MCF 10A (cell line): ENCODE measurements around the gene INAFM2. TPM values are rescaled to one million over a fixed set of nuclear protein-coding genes. Genes with fewer than 3 reads are reported as not detected.

Experiments
- BruUV-seq: library from RNA; stranded (reverse); fragments of 400-500 nt; replicated peaks from 2 replicates; lab custom pipeline; 2021; lab: Mats Ljungman, UMichigan
- CTCF ChIA-PET: fragments of 300-600 bp; sonication (Branson Sonifier 250); formaldehyde crosslinking; extraction: SDS; loops from one replicate; lab custom pipeline; 2021; ENCODE audit warnings: antibody characterized with exemption, inconsistent platforms; lab: Yijun Ruan, JAX
- POLR2A ChIA-PET: fragments of 300-600, 350-650 bp; sonication (Branson Sonifier 250); formaldehyde crosslinking; extraction: SDS; loops from one replicate; lab custom pipeline; 2020; ENCODE audit warnings: antibody characterized with exemption, inconsistent platforms; lab: Yijun Ruan, JAX
- DNase-seq: peaks from one replicate; pipeline ENCODE4 v3.0.0-alpha.2; 2018; ENCODE audit not compliant: unreplicated experiment
- H3K27ac Mint-ChIP-seq: one replicate; pipeline ENCODE4 v1.8.0; 2022; ENCODE audit warnings: mild to moderate bottlenecking, low read depth, mixed read lengths; ENCODE audit not compliant: unreplicated experiment
- H3K27me3 Mint-ChIP-seq: one replicate; pipeline ENCODE4 v1.8.0; 2022; ENCODE audit warnings: mixed read lengths; ENCODE audit not compliant: insufficient read depth, unreplicated experiment
- H3K36me3 Mint-ChIP-seq: one replicate; pipeline ENCODE4 v1.8.0; 2022; ENCODE audit warnings: mild to moderate bottlenecking, moderate library complexity, mixed read lengths; ENCODE audit not compliant: insufficient read depth, unreplicated experiment
- H3K4me1 Mint-ChIP-seq: one replicate; pipeline ENCODE4 v1.8.0; 2022; ENCODE audit warnings: mixed read lengths; ENCODE audit not compliant: insufficient read depth, unreplicated experiment
- H3K4me3 Mint-ChIP-seq: one replicate; pipeline ENCODE4 v1.8.0; 2022; ENCODE audit warnings: mild to moderate bottlenecking, moderate library complexity, mixed read lengths; ENCODE audit not compliant: unreplicated experiment
- H3K9me3 Mint-ChIP-seq: one replicate; pipeline ENCODE4 v1.8.0; 2022; ENCODE audit warnings: mixed read lengths; ENCODE audit not compliant: unreplicated experiment
- CTCF ChIP-seq: fragments of 200-600 bp; IDR thresholded peaks from one replicate; pipeline ENCODE4 v1.8.0; 2022; ENCODE audit warnings: antibody characterized with exemption, mild to moderate bottlenecking; ENCODE audit not compliant: unreplicated experiment
- intact Hi-C: fragments of 100-400 bp; cut with micrococcal nuclease; formaldehyde crosslinking; loops from 2 replicates; pipeline ENCODE4 v1.14.1; 2022
- total RNA-seq: library from RNA; stranded (reverse); gene quantifications from 2 replicates; pipeline ENCODE4 v1.2.3, GENCODE V29; 2022

Gene INAFM2
- total RNA-seq, 1 experiment from 2014 or later, result 15.7 TPM

DNA sequence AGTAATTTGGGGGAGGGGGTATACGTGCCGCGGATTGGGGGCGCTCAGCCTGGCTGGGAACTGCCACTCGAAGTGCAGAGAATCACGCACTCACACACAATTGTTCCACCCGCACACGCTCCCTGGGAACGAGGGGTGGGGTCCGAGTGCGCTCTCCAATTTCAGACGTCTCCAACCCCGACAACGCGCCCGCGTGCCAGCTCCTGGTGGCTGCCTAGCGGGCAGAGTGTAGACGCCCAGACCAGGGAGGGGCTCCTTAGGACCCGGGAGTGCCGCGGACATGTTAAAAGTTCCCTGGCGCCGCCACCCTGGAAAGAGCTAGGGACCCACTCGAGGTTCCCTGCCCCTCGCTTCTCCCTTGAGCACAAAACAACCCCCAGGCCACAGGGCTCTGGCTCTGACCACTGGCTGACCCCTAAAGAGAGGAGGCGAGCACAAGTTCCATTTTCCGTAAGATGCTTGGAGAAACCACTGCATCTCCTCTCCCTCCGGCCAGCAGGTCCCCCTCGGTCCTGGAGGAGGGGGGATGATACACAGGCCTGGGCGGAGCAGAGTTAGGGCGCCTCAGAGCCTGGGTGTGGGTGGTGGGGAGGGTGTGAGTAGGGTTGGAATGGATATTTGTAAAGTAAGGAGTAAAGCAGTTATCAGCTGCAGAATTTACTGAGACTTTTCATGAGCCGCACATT, 39.7 kb upstream of the INAFM2 start:
- no peak overlapping the region for H3K27ac Mint-ChIP-seq
- intact Hi-C loops, result no loop called here
- no peaks in the 10 kb centered on the region for H3K4me1 Mint-ChIP-seq
- H3K9me3 Mint-ChIP-seq, result no peaks in the 10 kb centered on the region
- TF ChIP-seq CTCF, result no peak
- no peaks in the 10 kb centered on the region for H3K27me3 Mint-ChIP-seq
- BruUV-seq, result no TSS peak
- H3K4me3 Mint-ChIP-seq, result no peak overlapping the region
- ChIA-PET POLR2A (no interaction called here), CTCF (interaction anchor here (0.7 to 1.8 kb wide), 8 partner anchors 7 to 66 kb away, joined by 3 to 8 read pairs (median 3); no protein-coding TSS in a partner anchor)
- H3K36me3 Mint-ChIP-seq, result no peaks in the 10 kb centered on the region
- no peak for DNase-seq

DNA sequence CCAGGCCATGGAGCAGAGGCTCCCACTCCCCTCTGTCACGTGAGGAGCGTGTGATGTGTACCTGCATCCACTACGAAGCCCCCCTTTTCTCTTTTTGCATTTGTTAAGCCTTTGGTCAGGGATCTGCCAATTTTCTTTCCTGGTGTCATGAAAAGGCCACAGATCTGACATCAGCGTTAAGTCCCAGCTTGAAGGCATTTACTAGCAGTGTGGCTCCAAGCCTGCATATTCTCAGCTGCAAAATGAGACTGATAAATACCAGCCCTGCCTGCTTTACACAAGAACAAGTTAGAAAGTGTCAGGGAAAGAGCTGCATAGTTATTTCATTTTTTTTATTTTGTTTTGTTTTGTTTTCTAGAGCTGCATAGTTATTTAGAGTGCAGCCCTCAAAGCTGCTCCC, 38.3 kb upstream of the INAFM2 start:
- no peak overlapping the region for H3K27ac Mint-ChIP-seq
- POLR2A ChIA-PET, result interaction anchor here (0.7 kb wide), 2 partner anchors 94 to 154 kb away, joined by 3 read pairs; no protein-coding TSS in a partner anchor

GRCh38 chr15:40285554-40286011, 37.9 kb upstream of the INAFM2 start:
- no peak overlapping the region for H3K4me3 Mint-ChIP-seq
- CTCF ChIA-PET, result interaction anchor here (0.7 to 9.5 kb wide), 11 partner anchors 9 to 136 kb away, joined by 3 to 101 read pairs (median 4); no protein-coding TSS in a partner anchor
- DNase-seq, result no peak
- no TSS peak for BruUV-seq
- POLR2A ChIA-PET, result interaction anchor here (0.7 kb wide), 2 partner anchors 94 to 154 kb away, joined by 3 read pairs; no protein-coding TSS in a partner anchor
- H3K4me1 Mint-ChIP-seq, result peaks cover 4% of the 10 kb centered on the region
- no peaks in the 10 kb centered on the region for H3K9me3 Mint-ChIP-seq
- peaks cover 4% of the 10 kb centered on the region for H3K36me3 Mint-ChIP-seq
- no peak overlapping the region for H3K27ac Mint-ChIP-seq
- H3K27me3 Mint-ChIP-seq, result no peaks in the 10 kb centered on the region
- no peak for TF ChIP-seq CTCF
- intact Hi-C loops, result no loop called here

More for the DNA sequence above, 38.3 kb upstream of the INAFM2 start:
- BruUV-seq, result no TSS peak
- Mint-ChIP-seq H3K4me1 (peaks cover 4% of the 10 kb centered on the region), H3K4me3 (no peak overlapping the region), H3K9me3 (no peaks in the 10 kb centered on the region), H3K36me3 (peaks cover 2% of the 10 kb centered on the region), H3K27me3 (no peaks in the 10 kb centered on the region)
- no peak for TF ChIP-seq CTCF
- DNase-seq, result no peak
- intact Hi-C loops, result no loop called here
- CTCF ChIA-PET, result interaction anchor here (0.6 to 9.5 kb wide), 12 partner anchors 8 to 86 kb away, joined by 3 to 101 read pairs (median 3); no protein-coding TSS in a partner anchor

DNA sequence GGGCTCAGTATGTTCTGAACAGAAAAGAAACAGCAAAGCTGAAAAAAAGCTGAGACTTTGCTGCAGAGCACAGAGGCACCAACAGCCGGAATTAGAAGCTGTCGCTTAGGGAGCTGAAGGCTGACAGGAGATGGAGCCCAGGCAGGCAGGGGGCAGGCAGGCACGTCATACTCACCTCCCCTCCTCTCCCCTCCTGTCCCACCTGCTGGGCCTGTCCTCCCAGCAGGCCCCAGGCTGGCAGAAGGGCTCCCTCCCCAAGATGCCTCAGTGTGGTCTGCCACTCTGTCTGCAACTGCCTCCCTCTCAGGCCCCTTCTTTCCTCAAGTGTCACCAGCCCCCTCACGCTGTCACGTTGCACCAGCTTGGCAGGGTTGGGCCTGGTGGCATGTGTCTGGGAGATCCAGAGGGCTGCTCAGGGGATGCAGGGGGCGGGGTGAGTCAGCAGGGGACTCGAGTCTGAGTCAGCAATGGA, 37.4 kb upstream of the INAFM2 start:
- Mint-ChIP-seq H3K27me3 (no peaks in the 10 kb centered on the region), H3K36me3 (peaks cover 4% of the 10 kb centered on the region), H3K9me3 (no peaks in the 10 kb centered on the region), H3K4me3 (no peak overlapping the region), H3K4me1 (peaks cover 4% of the 10 kb centered on the region), H3K27ac (no peak overlapping the region)
- no peak for TF ChIP-seq CTCF
- DNase-seq, result no peak
- no TSS peak for BruUV-seq
- intact Hi-C loops, result no loop called here
- POLR2A ChIA-PET, result interaction anchor here (0.7 kb wide), 1 partner anchor 93 kb away, joined by 3 read pairs; no protein-coding TSS in a partner anchor
- CTCF ChIA-PET, result interaction anchor here (0.5 to 9.5 kb wide), 10 partner anchors 9 to 135 kb away, joined by 3 to 101 read pairs (median 4); no protein-coding TSS in a partner anchor
